Cardiac muscle cell (in vitro differentiated cells and primary cell): ENCODE data around the gene SLC24A4. TPM values are rescaled to one million over a fixed set of nuclear protein-coding genes. Genes with fewer than 3 reads are reported as not detected.

ENCODE experiments used
- DNase-seq, 2 donors: peaks; one replicate each; pipeline versions ENCODE4 v3.0.0 to v3.0.0-alpha.2; 2010 to 2017; ENCODE audit warnings: low read depth in 1 of 2, low spot score in 1 of 2
- H3K27ac ChIP-seq: fragments of 200-600 bp; sonication (generic); 2 replicates; pipeline ENCODE4 v1.5.1; 2016
- H3K27me3 ChIP-seq: fragments of 200-600 bp; sonication (generic); 2 replicates; pipeline ENCODE4 v1.6.0; 2016; ENCODE audit warnings: control low read depth
- H3K36me3 ChIP-seq: fragments of 200-600 bp; sonication (generic); 2 replicates; pipeline ENCODE4 v1.5.1; 2016; ENCODE audit warnings: control low read depth
- H3K4me1 ChIP-seq: fragments of 200-600 bp; sonication (generic); 2 replicates; pipeline ENCODE4 v1.8.1; 2017; ENCODE audit warnings: low read depth, mild to moderate bottlenecking, mixed run types
- H3K4me3 ChIP-seq: fragments of 200-600 bp; sonication (generic); 2 replicates; pipeline ENCODE4 v1.5.1; 2016; ENCODE audit warnings: mild to moderate bottlenecking
- H3K9me3 ChIP-seq: fragments of 200-600 bp; sonication (generic); 2 replicates; pipeline ENCODE4 v1.5.1; 2017; ENCODE audit warnings: low read depth, mild to moderate bottlenecking, control low read depth
- CTCF ChIP-seq: IDR thresholded peaks from 2 replicates; pipeline ENCODE4 v1.5.1; 2012; ENCODE audit warnings: low read depth, mild to moderate bottlenecking, low read length
- polyA plus RNA-seq: library from polyadenylated mRNA; unstranded; fragments of >200 nt; fragmentation: Nextera tagmentation; extraction: Ambion mirVana; gene quantifications from 2 replicates; pipeline ENCODE4 v1.2.1, GENCODE V29; 2016
- total RNA-seq: library from RNA; depleted of rRNA; stranded (reverse); fragments of >200 nt; gene quantifications from 2 replicates; pipeline ENCODE4 v1.2.3, GENCODE V29; 2016

Gene SLC24A4
- total and polyA plus RNA-seq, 2 experiments from 2014 or later: 0.07 to 0.09 TPM

GRCh38 chr14:92411941-92412340 is 89.0 kb downstream of the SLC24A4 start:
- TF ChIP-seq CTCF: no peak
- H3K36me3 ChIP-seq: no peaks in the 10 kb centered on the region
- H3K9me3 ChIP-seq: no peaks in the 10 kb centered on the region
- no peaks in the 10 kb centered on the region for H3K27me3 ChIP-seq
- DNase-seq: no peak
- no peak overlapping the region for H3K4me3 ChIP-seq
- H3K4me1 ChIP-seq: no peaks in the 10 kb centered on the region
- no peak overlapping the region for H3K27ac ChIP-seq

GRCh38 chr14:92412912-92413311 is 89.9 kb downstream of the SLC24A4 start:
- Histone ChIP-seq H3K36me3 (no peaks in the 10 kb centered on the region), H3K9me3 (no peaks in the 10 kb centered on the region), H3K4me1 (no peaks in the 10 kb centered on the region), H3K27ac (no peak overlapping the region), H3K27me3 (no peaks in the 10 kb centered on the region), H3K4me3 (no peak overlapping the region)
- DNase-seq: no peak
- TF ChIP-seq CTCF: no peak

GRCh38 chr14:92413379-92413778 is 90.4 kb downstream of the SLC24A4 start:
- Histone ChIP-seq H3K4me3 (no peak overlapping the region), H3K4me1 (no peaks in the 10 kb centered on the region), H3K36me3 (no peaks in the 10 kb centered on the region), H3K9me3 (no peaks in the 10 kb centered on the region), H3K27me3 (no peaks in the 10 kb centered on the region), H3K27ac (no peak overlapping the region)
- TF ChIP-seq CTCF: no peak
- DNase-seq: no peak

- TF ChIP-seq CTCF: no peak
- no peaks in the 10 kb centered on the region for H3K9me3 ChIP-seq
- no peak overlapping the region for H3K27ac ChIP-seq
Measured at GRCh38 chr14:92414690-92415445, 91.9 kb downstream of the SLC24A4 start.

GRCh38 chr14:92415969-92416368 is 93.0 kb downstream of the SLC24A4 start:
- Histone ChIP-seq H3K27me3 (no peaks in the 10 kb centered on the region), H3K4me3 (no peak overlapping the region), H3K9me3 (no peaks in the 10 kb centered on the region), H3K36me3 (no peaks in the 10 kb centered on the region), H3K27ac (no peak overlapping the region), H3K4me1 (no peaks in the 10 kb centered on the region)
- no peak for DNase-seq
- TF ChIP-seq CTCF: no peak

More at GRCh38 chr14:92414690-92415445, 91.9 kb downstream of the SLC24A4 start:
- H3K4me1 ChIP-seq: no peaks in the 10 kb centered on the region
- H3K27me3 ChIP-seq: no peaks in the 10 kb centered on the region
- no peaks in the 10 kb centered on the region for H3K36me3 ChIP-seq
- H3K4me3 ChIP-seq: no peak overlapping the region
- no peak for DNase-seq
